Progenitor cell of endocrine pancreas (in vitro differentiated cells): Measurements from ENCODE around the gene CEP290. TPM values are rescaled to one million over a fixed set of nuclear protein-coding genes. Genes with fewer than 3 reads are reported as not detected.

ENCODE experiments used
- DNase-seq: peaks from one replicate; pipeline ENCODE4 v3.0.0; 2021; ENCODE audit warnings: low spot score; ENCODE audit not compliant: unreplicated experiment
- H3K27ac Mint-ChIP-seq: 2 replicates; pipeline ENCODE4 v1.8.0; 2021; ENCODE audit warnings: mild to moderate bottlenecking, moderate library complexity, mixed read lengths
- H3K27me3 Mint-ChIP-seq: 2 replicates; pipeline ENCODE4 v1.8.0; 2021; ENCODE audit warnings: mixed read lengths
- H3K36me3 Mint-ChIP-seq: 2 replicates; pipeline ENCODE4 v1.8.0; 2022; ENCODE audit warnings: mixed read lengths; ENCODE audit not compliant: insufficient read depth
- H3K4me1 Mint-ChIP-seq: 2 replicates; pipeline ENCODE4 v1.8.0; 2021; ENCODE audit warnings: low read depth, mixed read lengths
- H3K4me3 Mint-ChIP-seq: 2 replicates; pipeline ENCODE4 v1.8.0; 2021; ENCODE audit warnings: low read depth, mild to moderate bottlenecking, moderate library complexity, mixed read lengths
- H3K9me3 Mint-ChIP-seq: 2 replicates; pipeline ENCODE4 v1.8.0; 2021; ENCODE audit warnings: low read depth, mixed read lengths
- total RNA-seq: library from RNA; stranded (reverse); gene quantifications from 2 replicates; pipeline ENCODE4 v1.2.1, GENCODE V29; 2021
- TF ChIP-seq, protein P1 (sequence below): fragments of 200-600 bp; sonication (generic); IDR thresholded peaks from one replicate; pipeline ENCODE4 v1.5.0; 2021; ENCODE audit warnings: antibody characterized with exemption, mild to moderate bottlenecking; ENCODE audit not compliant: unreplicated experiment

Gene CEP290
- total RNA-seq, 1 donor from 2014 or later: 29.7 TPM

DNA sequence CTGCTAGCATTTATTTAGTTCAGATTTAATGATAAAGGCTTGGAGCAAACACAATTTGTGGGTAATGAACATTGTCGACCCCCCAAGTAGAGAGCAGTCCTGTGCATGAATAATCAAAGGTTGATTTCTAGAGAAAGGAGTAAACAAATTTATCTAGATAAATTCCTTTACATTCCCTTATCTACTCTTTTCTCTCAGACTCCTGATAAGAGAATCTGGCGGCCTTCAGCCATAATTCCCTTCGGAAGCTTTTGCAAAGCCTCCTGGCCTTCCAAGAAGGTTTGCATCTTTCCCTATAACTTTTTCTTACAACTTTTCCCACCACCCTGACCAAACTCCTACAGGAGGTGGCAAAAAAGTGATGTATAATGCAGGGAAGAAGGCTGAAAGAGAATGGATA is 42.3 kb upstream of the CEP290 start:
- no peak for DNase-seq
- peaks cover 9% of the 10 kb centered on the region for H3K4me1 Mint-ChIP-seq

DNA sequence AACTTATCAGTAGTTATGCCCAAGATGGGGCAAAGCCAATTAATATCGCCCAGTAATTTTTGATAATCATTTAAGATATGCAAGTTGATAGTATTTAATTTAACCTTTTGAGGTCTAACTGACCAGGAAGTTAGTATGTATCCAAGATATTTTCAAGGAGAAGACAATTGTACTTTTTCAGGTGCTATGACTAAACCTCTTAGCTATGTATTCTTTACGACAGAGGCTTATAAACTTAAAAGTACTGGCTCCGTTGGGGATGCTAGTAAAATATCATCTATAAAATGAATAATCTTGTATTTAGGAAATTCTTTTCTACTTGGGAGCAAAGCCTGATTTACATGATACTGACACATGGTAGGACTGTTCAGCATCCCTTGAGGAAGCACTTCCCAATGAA is 40.5 kb upstream of the CEP290 start:
- H3K27ac Mint-ChIP-seq: no peak overlapping the region
- DNase-seq: no peak
- H3K4me3 Mint-ChIP-seq: no peak overlapping the region
- H3K4me1 Mint-ChIP-seq: peaks cover 11% of the 10 kb centered on the region
- H3K27me3 Mint-ChIP-seq: no peaks in the 10 kb centered on the region
- H3K36me3 Mint-ChIP-seq: peaks cover 71% of the 10 kb centered on the region
- TF ChIP-seq, protein P1, sequence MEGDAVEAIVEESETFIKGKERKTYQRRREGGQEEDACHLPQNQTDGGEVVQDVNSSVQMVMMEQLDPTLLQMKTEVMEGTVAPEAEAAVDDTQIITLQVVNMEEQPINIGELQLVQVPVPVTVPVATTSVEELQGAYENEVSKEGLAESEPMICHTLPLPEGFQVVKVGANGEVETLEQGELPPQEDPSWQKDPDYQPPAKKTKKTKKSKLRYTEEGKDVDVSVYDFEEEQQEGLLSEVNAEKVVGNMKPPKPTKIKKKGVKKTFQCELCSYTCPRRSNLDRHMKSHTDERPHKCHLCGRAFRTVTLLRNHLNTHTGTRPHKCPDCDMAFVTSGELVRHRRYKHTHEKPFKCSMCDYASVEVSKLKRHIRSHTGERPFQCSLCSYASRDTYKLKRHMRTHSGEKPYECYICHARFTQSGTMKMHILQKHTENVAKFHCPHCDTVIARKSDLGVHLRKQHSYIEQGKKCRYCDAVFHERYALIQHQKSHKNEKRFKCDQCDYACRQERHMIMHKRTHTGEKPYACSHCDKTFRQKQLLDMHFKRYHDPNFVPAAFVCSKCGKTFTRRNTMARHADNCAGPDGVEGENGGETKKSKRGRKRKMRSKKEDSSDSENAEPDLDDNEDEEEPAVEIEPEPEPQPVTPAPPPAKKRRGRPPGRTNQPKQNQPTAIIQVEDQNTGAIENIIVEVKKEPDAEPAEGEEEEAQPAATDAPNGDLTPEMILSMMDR: no peak
- peaks cover 21% of the 10 kb centered on the region for H3K9me3 Mint-ChIP-seq

More for the DNA sequence above, 42.3 kb upstream of the CEP290 start:
- Mint-ChIP-seq H3K27ac (no peak overlapping the region), H3K27me3 (no peaks in the 10 kb centered on the region), H3K9me3 (peaks cover 21% of the 10 kb centered on the region), H3K4me3 (no peak overlapping the region), H3K36me3 (peaks cover 58% of the 10 kb centered on the region)
- TF ChIP-seq, protein P1: no peak

DNA sequence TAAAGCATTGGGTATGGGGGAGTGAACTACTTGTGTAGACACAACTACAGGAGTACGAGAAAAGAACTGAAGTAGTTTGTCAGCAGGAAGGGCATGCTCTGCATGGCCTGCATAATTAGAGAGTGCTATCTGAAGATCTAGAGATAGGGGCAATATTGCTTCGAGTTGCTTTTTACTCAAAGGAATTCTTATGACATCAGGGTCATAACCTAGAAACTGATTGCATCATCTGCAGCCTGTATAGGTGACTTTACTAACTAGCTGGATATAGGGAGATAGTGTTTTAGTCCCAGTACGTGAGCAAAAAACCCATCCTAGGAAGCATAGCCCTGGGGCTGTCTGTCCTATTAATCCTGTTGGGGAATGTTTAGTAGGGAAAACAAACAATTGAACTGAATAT is 40.0 kb upstream of the CEP290 start:
- peaks cover 11% of the 10 kb centered on the region for H3K4me1 Mint-ChIP-seq
- H3K4me3 Mint-ChIP-seq: no peak overlapping the region
- peaks cover 21% of the 10 kb centered on the region for H3K9me3 Mint-ChIP-seq
- DNase-seq: no peak
- no peaks in the 10 kb centered on the region for H3K27me3 Mint-ChIP-seq
- TF ChIP-seq, protein P1: no peak
- no peak overlapping the region for H3K27ac Mint-ChIP-seq
- H3K36me3 Mint-ChIP-seq: peaks cover 73% of the 10 kb centered on the region

DNA sequence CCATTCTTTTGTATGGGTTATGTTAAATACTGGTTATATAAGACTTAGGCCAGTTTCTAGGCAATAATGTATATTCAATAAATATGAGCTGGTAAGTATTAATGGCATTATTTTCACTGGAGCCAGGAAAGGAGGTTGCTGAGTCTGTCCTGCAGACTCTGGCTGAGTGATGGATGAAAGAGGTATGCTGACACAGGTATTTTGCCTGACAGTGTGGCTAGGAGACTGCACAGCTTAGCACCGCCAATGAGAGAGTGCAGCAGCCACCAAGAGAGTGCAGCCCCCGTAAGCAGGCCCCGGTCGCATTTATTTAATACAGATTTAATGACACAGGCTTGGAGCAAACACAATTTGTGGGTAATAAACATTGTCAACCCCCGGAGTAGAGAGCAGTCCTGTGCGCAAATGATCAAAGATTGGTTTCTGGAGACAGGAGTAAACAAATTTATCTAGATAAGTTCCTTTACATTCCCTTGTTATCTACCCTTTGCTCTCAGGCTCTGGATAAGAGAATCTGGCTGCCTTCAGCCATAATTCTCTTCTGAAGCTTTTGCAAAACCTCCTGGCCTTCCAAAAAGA is 37.6 kb upstream of the CEP290 start:
- Mint-ChIP-seq H3K4me1 (peaks cover 11% of the 10 kb centered on the region), H3K27ac (no peak overlapping the region), H3K36me3 (peaks cover 73% of the 10 kb centered on the region), H3K27me3 (no peaks in the 10 kb centered on the region), H3K9me3 (peaks cover 16% of the 10 kb centered on the region), H3K4me3 (no peak overlapping the region)
- no peak for DNase-seq
- TF ChIP-seq, protein P1: no peak

DNA sequence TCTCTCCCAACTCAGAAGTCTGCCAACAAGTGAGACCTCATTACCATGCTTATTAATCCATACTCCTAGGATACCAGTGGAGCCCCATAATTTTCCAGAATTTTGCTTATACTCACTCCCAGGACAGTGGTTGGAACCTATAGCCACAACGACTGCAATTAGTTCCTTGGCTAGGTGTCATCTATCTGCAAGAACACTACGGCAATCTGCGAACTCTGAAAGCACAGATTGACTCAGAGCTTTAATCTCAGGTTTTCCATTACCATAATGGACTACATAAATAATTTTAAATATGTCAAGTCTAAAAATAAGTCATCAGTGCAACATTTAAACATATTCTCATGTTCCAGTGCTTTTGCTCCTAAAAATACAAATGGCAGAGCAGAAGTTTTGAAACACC is 33.7 kb upstream of the CEP290 start:
- Mint-ChIP-seq H3K27ac (no peak overlapping the region), H3K4me3 (no peak overlapping the region), H3K4me1 (peaks cover 8% of the 10 kb centered on the region), H3K9me3 (peaks cover 10% of the 10 kb centered on the region), H3K27me3 (no peaks in the 10 kb centered on the region), H3K36me3 (peaks cover 50% of the 10 kb centered on the region)
- no peak for DNase-seq
- TF ChIP-seq, protein P1: no peak
